ENCODE measurements around the gene GNB4.

The GNB4 gene

GRCh38 chr3:179410331-179410730, 40.9 kb downstream of the GNB4 start:
- no peak overlapping the region for H3K4me3 ChIP-seq (ENCODE audit: low read depth, low read length)
- no peak for DNase-seq (ENCODE audit: low read depth)
- TF ChIP-seq CTCF (IDR thresholded peaks at IDR 0.05; ENCODE audit: low read depth, low read length, missing control alignments), result peak; percentile 45

GRCh38 chr3:179404307-179404706, 47.0 kb downstream of the GNB4 start:
- H3K4me3 ChIP-seq (ENCODE audit: low read depth, low read length), result no peak overlapping the region
- no peak for DNase-seq (ENCODE audit: low read depth)
- no peak for TF ChIP-seq CTCF (IDR thresholded peaks at IDR 0.05; ENCODE audit: low read depth, low read length, missing control alignments)

DNA sequence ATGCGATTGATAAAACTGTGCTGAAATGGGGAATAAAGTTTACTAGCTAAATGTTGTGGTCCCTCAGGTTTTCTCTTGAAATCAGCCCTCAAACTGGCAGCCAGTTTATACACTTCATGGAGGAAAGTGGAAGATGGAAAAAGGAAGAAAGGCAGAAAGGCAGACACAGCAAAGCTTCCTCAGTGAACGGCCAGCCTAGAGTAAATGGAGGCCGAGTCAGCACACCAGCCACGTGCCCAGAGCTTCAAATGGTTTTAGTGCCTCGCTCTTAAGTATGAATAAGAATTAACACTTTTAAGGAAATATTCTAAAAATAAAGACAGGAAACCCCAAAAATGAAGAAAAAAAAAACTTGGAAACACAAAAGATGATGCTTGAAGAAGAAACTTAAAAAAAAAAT, 48.3 kb downstream of the GNB4 start:
- no peak overlapping the region for H3K4me3 ChIP-seq (ENCODE audit: low read depth, low read length)
- no peak for TF ChIP-seq CTCF (IDR thresholded peaks at IDR 0.05; ENCODE audit: low read depth, low read length, missing control alignments)
- no peak for DNase-seq (ENCODE audit: low read depth)

GRCh38 chr3:179401561-179401960, 49.7 kb downstream of the GNB4 start:
- no peak for DNase-seq (ENCODE audit: low read depth)
- H3K4me3 ChIP-seq (ENCODE audit: low read depth, low read length), result no peak overlapping the region
- TF ChIP-seq CTCF (IDR thresholded peaks at IDR 0.05; ENCODE audit: low read depth, low read length, missing control alignments), result no peak

DNA sequence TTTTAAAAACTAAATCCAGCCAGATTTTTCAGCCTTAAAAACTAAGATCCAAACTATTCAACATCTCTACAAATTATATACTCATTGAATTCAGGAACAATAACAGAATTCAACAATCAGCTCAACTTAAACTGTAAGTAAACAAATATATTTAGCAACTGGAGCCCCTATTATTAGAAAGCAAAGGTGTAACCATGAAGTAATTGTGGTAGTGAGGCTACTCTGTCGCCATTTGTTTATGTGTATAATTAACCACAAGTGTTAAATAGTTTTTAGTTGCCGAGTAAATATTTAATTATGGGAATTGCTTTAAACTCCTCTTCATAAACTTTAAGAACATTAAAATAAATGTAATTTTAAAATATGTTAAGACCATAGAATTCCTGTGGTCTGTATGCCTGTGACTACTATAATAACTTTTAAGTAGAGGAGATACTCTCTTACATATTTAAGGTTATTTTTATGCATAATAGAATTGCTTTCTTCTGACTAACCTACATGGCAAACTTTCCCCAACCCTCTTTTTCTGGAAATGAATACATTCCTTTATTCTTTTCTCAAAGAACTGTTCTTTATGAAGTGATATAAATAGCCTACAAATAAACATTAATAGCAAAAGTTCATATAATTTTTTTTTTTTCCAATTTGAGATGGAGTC, 52.6 kb downstream of the GNB4 start:
- TF ChIP-seq CTCF (IDR thresholded peaks at IDR 0.05; ENCODE audit: low read depth, low read length, missing control alignments), result no peak
- no peak for DNase-seq (ENCODE audit: low read depth)
- H3K4me3 ChIP-seq (ENCODE audit: low read depth, low read length), result no peak overlapping the region

DNA sequence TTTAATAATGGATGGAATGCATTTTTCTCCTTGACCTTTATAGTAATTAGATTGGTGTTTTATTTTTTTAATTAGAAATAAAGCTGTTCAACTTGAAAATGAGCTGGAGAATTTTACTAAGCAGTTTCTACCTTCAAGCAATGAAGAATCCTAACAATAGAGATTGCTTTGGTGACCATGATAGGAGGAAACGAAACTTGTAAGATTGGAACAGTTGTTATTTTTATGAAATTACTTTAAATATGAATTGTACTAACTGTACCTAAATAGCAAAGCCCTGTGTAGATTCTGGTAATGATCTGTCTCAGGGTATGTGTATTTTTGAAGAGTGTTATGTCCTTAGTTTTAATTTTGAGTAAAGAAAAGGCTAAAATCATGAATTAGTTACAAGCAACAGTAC, 59.4 kb downstream of the GNB4 start:
- H3K4me3 ChIP-seq (ENCODE audit: low read depth, low read length), result no peak overlapping the region
- TF ChIP-seq CTCF (IDR thresholded peaks at IDR 0.05; ENCODE audit: low read depth, low read length, missing control alignments), result no peak
- no peak for DNase-seq (ENCODE audit: low read depth)

- H3K4me3 ChIP-seq (ENCODE audit: low read depth, low read length), result no peak overlapping the region
- no peak for TF ChIP-seq CTCF (IDR thresholded peaks at IDR 0.05; ENCODE audit: low read depth, low read length, missing control alignments)
- no peak for DNase-seq (ENCODE audit: low read depth)
Measured at GRCh38 chr3:179376474-179376873, 74.8 kb downstream of the GNB4 start.

All from GM12864 (cell line).